ENCODE measurements around the gene RHPN2. TPM values are rescaled to one million over a fixed set of nuclear protein-coding genes. Genes with fewer than 3 reads are reported as not detected.

RHPN2 gene
- total and polyA plus RNA-seq, 5 donors from 2014 or later, result 0.17 to 0.76 (median 0.37) TPM

DNA sequence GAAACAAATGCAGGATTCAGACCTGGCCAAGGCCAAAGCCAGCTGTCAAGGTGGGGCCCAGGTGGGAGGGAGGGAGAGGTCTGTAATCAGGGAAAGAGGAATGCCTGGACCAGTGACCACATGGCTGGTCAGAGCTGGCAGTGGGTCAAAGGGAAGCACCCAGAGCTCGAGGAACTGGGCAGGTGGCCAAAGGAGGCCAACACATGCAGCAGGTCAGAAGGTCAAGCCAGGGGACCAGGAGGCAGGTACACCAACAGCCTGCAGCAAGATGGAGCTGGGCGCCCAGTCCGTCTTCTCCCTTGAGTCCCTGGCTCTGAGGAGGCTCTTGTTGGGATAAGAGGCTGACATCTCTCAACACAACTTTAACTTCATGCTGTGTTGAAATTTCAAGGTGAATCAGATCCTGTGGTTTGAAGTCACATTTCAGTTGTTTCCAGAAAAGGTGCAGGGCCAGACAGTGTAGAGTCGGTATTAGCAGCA lies 33.4 kb upstream of the RHPN2 start:
- no peaks in the 10 kb centered on the region for H3K9me3 Mint-ChIP-seq
- H3K27ac Mint-ChIP-seq, result peak overlapping the region in 1 of 3 donors; percentile 43
- ATAC-seq (ENCODE audit: low read depth in 2 of 2), result no peak
- Histone ChIP-seq H3K4me3 (ENCODE audit: low read depth, low read length) (no peak overlapping the region), H3K9me3 (ENCODE audit: control insufficient read depth in 2 of 2, low read length in 2 of 2) (no peaks in the 10 kb centered on the region), H3K36me3 (ENCODE audit: control insufficient read depth, insufficient read depth, low read length) (peaks cover 68% of the 10 kb centered on the region), H3K4me1 (ENCODE audit: control insufficient read depth, insufficient read depth, low read length, poor library complexity, severe bottlenecking) (no peaks in the 10 kb centered on the region), H3K27me3 (ENCODE audit: control insufficient read depth, insufficient read depth, low read length) (no peaks in the 10 kb centered on the region), H3K27ac (ENCODE audit: insufficient read depth, low read length, poor library complexity, severe bottlenecking) (no peak overlapping the region)
- no peak overlapping the region for H3K4me3 Mint-ChIP-seq
- H3K27me3 Mint-ChIP-seq, result no peaks in the 10 kb centered on the region
- H3K4me1 Mint-ChIP-seq, result peaks cover 0 to 5% (median 4%) of the 10 kb centered on the region in 4 donors
- H3K36me3 Mint-ChIP-seq, result peaks cover 52% of the 10 kb centered on the region
- no peak for DNase-seq

DNA sequence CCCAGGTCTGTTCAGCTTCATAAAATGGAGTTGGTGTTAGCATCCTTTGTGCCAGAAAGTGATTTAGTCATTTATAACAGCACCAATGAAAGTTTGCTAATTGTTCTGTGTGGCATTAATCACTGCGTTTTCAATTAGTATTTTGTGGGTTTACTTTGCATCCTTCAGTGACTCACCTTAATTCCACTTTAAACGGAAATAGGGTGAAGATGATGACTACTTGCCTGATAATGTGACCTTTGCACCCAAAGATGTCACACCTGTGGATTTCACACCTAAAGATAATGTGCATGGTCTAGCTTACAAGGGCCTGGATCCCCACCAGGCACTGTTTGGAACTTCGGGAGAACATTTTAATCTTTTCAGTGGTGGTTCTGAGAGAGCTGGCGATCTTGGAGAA lies 31.3 kb upstream of the RHPN2 start:
- Mint-ChIP-seq H3K27me3 (no peaks in the 10 kb centered on the region), H3K4me3 (no peak overlapping the region), H3K4me1 (peaks cover 0 to 5% (median 2%) of the 10 kb centered on the region in 4 donors), H3K27ac (peak overlapping the region in 1 of 3 donors; percentile 14), H3K36me3 (peaks cover 43% of the 10 kb centered on the region), H3K9me3 (no peaks in the 10 kb centered on the region)
- Histone ChIP-seq H3K36me3 (ENCODE audit: control insufficient read depth, insufficient read depth, low read length) (peaks cover 70% of the 10 kb centered on the region), H3K4me3 (ENCODE audit: low read depth, low read length) (no peak overlapping the region), H3K27ac (ENCODE audit: insufficient read depth, low read length, poor library complexity, severe bottlenecking) (no peak overlapping the region), H3K9me3 (ENCODE audit: control insufficient read depth in 2 of 2, low read length in 2 of 2) (no peaks in the 10 kb centered on the region), H3K27me3 (ENCODE audit: control insufficient read depth, insufficient read depth, low read length) (no peaks in the 10 kb centered on the region), H3K4me1 (ENCODE audit: control insufficient read depth, insufficient read depth, low read length, poor library complexity, severe bottlenecking) (no peaks in the 10 kb centered on the region)
- ATAC-seq (ENCODE audit: low read depth in 2 of 2), result no peak
- peak in 1 of 3 donors; percentile 5 for DNase-seq

DNA sequence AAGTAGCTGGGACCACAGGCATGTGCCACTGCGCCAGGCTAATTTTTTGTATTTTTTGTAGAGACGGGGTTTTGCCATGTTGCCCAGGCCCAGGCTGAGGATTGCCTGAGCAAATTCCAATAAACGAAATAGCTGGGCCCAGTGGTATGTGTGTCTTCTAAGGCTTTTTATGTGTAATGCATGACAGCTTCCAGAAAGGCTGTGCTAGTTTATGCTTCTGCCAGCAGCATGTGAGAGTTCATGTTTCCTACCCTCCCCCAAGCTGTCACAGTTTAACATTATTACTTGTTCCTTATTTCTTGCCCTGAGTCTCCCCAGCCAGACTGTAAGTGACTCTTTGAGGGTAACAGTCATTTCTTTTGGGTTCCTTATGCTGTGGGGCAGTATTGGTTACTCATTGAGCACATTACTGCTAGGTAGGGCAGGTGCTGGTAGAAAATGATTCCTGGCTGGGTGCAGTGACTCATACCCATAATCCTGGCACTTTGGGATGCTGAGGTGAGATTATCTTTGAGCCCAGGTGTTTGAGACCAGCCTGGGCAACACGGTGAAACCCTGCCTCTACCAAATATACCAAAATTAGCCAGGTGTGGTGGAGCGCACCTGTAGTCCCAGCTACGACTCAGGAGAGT lies 29.9 kb upstream of the RHPN2 start:
- H3K4me1 ChIP-seq (ENCODE audit: control insufficient read depth, insufficient read depth, low read length, poor library complexity, severe bottlenecking), result no peaks in the 10 kb centered on the region
- peaks cover 77% of the 10 kb centered on the region for H3K36me3 ChIP-seq (ENCODE audit: control insufficient read depth, insufficient read depth, low read length)
- no peak overlapping the region for H3K4me3 ChIP-seq (ENCODE audit: low read depth, low read length)
- ATAC-seq (ENCODE audit: low read depth in 2 of 2) (no peak), DNase-seq (no peak)
- H3K9me3 ChIP-seq (ENCODE audit: control insufficient read depth in 2 of 2, low read length in 2 of 2), result no peaks in the 10 kb centered on the region
- no peak overlapping the region for H3K27ac ChIP-seq (ENCODE audit: insufficient read depth, low read length, poor library complexity, severe bottlenecking)
- H3K36me3 Mint-ChIP-seq, result peaks cover 50% of the 10 kb centered on the region
- H3K4me3 Mint-ChIP-seq, result no peak overlapping the region
- no peak overlapping the region for H3K27ac Mint-ChIP-seq
- H3K4me1 Mint-ChIP-seq, result peaks cover 3 to 5% (median 5%) of the 10 kb centered on the region in 4 donors
- H3K27me3 Mint-ChIP-seq, result no peaks in the 10 kb centered on the region
- no peaks in the 10 kb centered on the region for H3K27me3 ChIP-seq (ENCODE audit: control insufficient read depth, insufficient read depth, low read length)
- H3K9me3 Mint-ChIP-seq, result no peaks in the 10 kb centered on the region

DNA sequence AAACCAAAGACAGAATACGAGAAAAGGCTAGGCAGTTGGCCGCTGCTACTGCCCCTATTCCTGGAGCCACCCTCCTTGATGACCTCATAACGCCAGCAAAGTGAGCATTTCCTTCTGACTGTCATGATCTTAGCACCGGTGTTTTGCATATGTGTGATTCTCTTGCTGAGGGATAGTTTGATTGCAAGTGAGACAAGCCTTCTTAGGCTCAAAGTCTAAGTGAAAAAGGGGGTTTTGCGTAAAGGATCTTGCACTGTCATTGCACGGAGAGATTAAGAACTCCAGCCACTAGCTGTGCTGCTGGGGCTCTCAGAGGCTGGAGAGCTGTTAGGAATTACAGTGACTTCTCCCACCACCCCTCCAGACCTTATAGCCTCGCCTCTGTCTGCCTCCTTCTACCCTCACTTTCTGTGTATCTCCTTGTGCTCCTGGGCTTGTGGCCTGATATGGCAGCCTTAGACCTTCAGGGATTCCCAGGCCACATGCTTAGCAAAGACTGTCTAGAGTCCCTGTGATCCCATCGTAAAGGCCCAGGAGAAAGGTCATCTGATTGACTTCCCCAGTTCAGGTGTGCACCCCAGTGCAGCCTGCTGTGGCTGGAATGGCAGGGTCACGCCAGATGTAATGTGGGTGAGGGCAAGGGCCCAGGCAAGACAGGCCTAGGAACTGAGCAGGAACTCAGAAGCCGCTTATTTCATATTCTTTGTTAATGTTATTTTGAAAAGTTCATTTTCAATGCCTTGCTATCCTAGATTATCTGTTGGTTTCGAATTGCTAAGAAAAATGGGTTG lies 28.9 kb upstream of the RHPN2 start:
- H3K4me3 Mint-ChIP-seq, result no peak overlapping the region
- Histone ChIP-seq H3K9me3 (ENCODE audit: control insufficient read depth in 2 of 2, low read length in 2 of 2) (no peaks in the 10 kb centered on the region), H3K27me3 (ENCODE audit: control insufficient read depth, insufficient read depth, low read length) (no peaks in the 10 kb centered on the region), H3K27ac (ENCODE audit: insufficient read depth, low read length, poor library complexity, severe bottlenecking) (no peak overlapping the region), H3K36me3 (ENCODE audit: control insufficient read depth, insufficient read depth, low read length) (peaks cover 82% of the 10 kb centered on the region), H3K4me1 (ENCODE audit: control insufficient read depth, insufficient read depth, low read length, poor library complexity, severe bottlenecking) (no peaks in the 10 kb centered on the region), H3K4me3 (ENCODE audit: low read depth, low read length) (no peak overlapping the region)
- no peaks in the 10 kb centered on the region for H3K9me3 Mint-ChIP-seq
- H3K36me3 Mint-ChIP-seq, result peaks cover 52% of the 10 kb centered on the region
- DNase-seq, result no peak
- no peaks in the 10 kb centered on the region for H3K27me3 Mint-ChIP-seq
- no peak overlapping the region for H3K27ac Mint-ChIP-seq
- ATAC-seq (ENCODE audit: low read depth in 2 of 2), result no peak
- H3K4me1 Mint-ChIP-seq, result peaks cover 3 to 8% (median 5%) of the 10 kb centered on the region in 4 donors

DNA sequence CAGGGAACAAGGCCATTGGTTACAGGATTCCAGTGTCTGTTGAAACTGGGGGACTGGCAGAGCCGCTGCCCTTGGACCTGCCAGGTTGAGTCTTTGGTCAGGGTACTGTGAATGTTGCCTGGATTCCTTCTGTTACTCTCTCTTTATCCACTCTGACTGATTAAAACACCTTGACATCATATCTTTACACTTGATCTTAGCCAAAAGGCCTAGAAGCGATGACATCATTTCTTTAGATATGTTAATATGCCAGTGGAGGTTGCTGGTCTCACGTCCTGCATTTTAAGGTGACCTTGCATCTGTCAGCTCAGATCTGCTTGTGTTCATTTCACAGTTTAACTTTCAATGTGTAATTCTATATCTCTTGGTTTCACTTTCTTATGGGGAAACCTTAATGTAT lies 25.5 kb upstream of the RHPN2 start:
- DNase-seq (no peak), ATAC-seq (ENCODE audit: low read depth in 2 of 2) (no peak)
- Histone ChIP-seq H3K4me1 (ENCODE audit: control insufficient read depth, insufficient read depth, low read length, poor library complexity, severe bottlenecking) (no peaks in the 10 kb centered on the region), H3K9me3 (ENCODE audit: control insufficient read depth in 2 of 2, low read length in 2 of 2) (no peaks in the 10 kb centered on the region), H3K4me3 (ENCODE audit: low read depth, low read length) (no peak overlapping the region), H3K36me3 (ENCODE audit: control insufficient read depth, insufficient read depth, low read length) (peaks cover 61% of the 10 kb centered on the region), H3K27me3 (ENCODE audit: control insufficient read depth, insufficient read depth, low read length) (no peaks in the 10 kb centered on the region), H3K27ac (ENCODE audit: insufficient read depth, low read length, poor library complexity, severe bottlenecking) (no peak overlapping the region)
- Mint-ChIP-seq H3K4me3 (no peak overlapping the region), H3K4me1 (peaks cover 2 to 5% (median 5%) of the 10 kb centered on the region in 4 donors), H3K27me3 (no peaks in the 10 kb centered on the region), H3K9me3 (no peaks in the 10 kb centered on the region), H3K27ac (peak overlapping the region in 1 of 3 donors; percentile 47), H3K36me3 (peaks cover 35% of the 10 kb centered on the region)

DNA sequence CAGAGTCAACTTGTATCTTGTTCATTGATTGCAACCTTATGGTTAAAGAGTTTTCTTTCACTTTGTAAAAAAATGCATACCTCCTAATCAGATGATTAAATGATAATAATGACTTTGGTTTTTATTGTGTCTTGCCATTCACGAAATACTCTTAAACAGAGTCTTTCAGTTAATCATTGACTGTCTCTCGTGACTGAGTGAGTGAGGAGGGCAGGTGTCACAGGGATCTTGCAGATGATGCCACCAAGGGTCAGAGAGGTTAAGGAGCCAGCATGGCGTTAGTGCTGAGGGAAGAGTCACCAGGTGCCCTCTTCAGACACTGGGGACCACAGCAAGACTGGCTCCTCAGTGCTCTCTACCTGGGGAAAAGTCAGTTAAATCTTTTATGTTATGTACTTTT lies 24.3 kb upstream of the RHPN2 start:
- ATAC-seq (ENCODE audit: low read depth in 2 of 2), result no peak
- DNase-seq, result no peak
- Histone ChIP-seq H3K27ac (ENCODE audit: insufficient read depth, low read length, poor library complexity, severe bottlenecking) (no peak overlapping the region), H3K9me3 (ENCODE audit: control insufficient read depth in 2 of 2, low read length in 2 of 2) (no peaks in the 10 kb centered on the region), H3K27me3 (ENCODE audit: control insufficient read depth, insufficient read depth, low read length) (no peaks in the 10 kb centered on the region), H3K4me1 (ENCODE audit: control insufficient read depth, insufficient read depth, low read length, poor library complexity, severe bottlenecking) (no peaks in the 10 kb centered on the region), H3K36me3 (ENCODE audit: control insufficient read depth, insufficient read depth, low read length) (peaks cover 56% of the 10 kb centered on the region), H3K4me3 (ENCODE audit: low read depth, low read length) (no peak overlapping the region)
- Mint-ChIP-seq H3K4me1 (peaks cover 2 to 14% (median 7%) of the 10 kb centered on the region in 4 donors), H3K36me3 (peaks cover 31% of the 10 kb centered on the region), H3K4me3 (no peak overlapping the region), H3K27ac (no peak overlapping the region), H3K27me3 (no peaks in the 10 kb centered on the region), H3K9me3 (no peaks in the 10 kb centered on the region)

DNA sequence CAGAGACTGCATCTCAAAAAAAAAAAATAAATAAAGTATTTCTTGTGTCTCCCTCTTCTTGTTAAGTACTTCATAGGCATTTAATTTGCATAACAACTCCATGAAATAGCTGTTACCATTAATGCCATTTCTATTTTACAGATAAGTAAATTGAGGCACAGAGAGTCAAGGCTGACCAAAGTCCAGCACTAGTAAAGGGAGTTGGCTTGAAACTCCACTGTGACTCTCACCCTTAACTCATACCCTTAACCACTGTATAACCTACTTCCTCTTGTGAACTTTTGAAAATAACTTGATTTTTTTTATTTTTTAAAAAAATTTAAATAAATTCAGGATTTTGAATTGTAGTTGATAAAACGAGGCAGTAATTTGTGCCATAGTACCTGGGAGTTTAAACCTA lies 22.3 kb upstream of the RHPN2 start:
- Mint-ChIP-seq H3K4me3 (no peak overlapping the region), H3K27ac (no peak overlapping the region)
- ATAC-seq (ENCODE audit: low read depth in 2 of 2), result no peak

More for the DNA sequence above, 22.3 kb upstream of the RHPN2 start:
- Mint-ChIP-seq H3K9me3 (no peaks in the 10 kb centered on the region), H3K36me3 (peaks cover 23% of the 10 kb centered on the region), H3K27me3 (no peaks in the 10 kb centered on the region), H3K4me1 (peaks cover 2 to 20% (median 11%) of the 10 kb centered on the region in 4 donors)
- Histone ChIP-seq H3K27ac (ENCODE audit: insufficient read depth, low read length, poor library complexity, severe bottlenecking) (no peak overlapping the region), H3K27me3 (ENCODE audit: control insufficient read depth, insufficient read depth, low read length) (no peaks in the 10 kb centered on the region), H3K4me3 (ENCODE audit: low read depth, low read length) (no peak overlapping the region), H3K36me3 (ENCODE audit: control insufficient read depth, insufficient read depth, low read length) (peaks cover 38% of the 10 kb centered on the region), H3K4me1 (ENCODE audit: control insufficient read depth, insufficient read depth, low read length, poor library complexity, severe bottlenecking) (peaks cover 7% of the 10 kb centered on the region), H3K9me3 (ENCODE audit: control insufficient read depth in 2 of 2, low read length in 2 of 2) (no peaks in the 10 kb centered on the region)
- DNase-seq, result no peak

Measured in CD4-positive, CD25-positive, alpha-beta regulatory T cell (primary cell).